Keratinocyte (primary cell): ENCODE measurements around the gene ZNF185. TPM values are rescaled to one million over a fixed set of nuclear protein-coding genes. Genes with fewer than 3 reads are reported as not detected.

Experiments
- DNase-seq: peaks from one replicate; pipeline ENCODE4 v3.0.0-alpha.2; 2011; ENCODE audit warnings: low read depth, missing footprints, low spot score
- FAIRE-seq: peaks from 2 replicates; lab custom pipeline; 2011; peaks lifted over from hg19 to GRCh38; lab: Jason Lieb, UNC
- H2AFZ ChIP-seq: 2 replicates; pipeline ENCODE4 v1.6.0; 2012; ENCODE audit warnings: low read length, control low read depth, inconsistent platforms; ENCODE audit not compliant: control insufficient read depth
- H3K27ac ChIP-seq: 2 replicates; pipeline ENCODE4 v1.5.1; 2011; ENCODE audit warnings: low read length; ENCODE audit not compliant: control insufficient read depth, insufficient read depth
- H3K27me3 ChIP-seq: 3 replicates; pipeline ENCODE4 v1.6.0; 2011; ENCODE audit warnings: low read length; ENCODE audit not compliant: control insufficient read depth, insufficient read depth; ENCODE audit errors: extremely low read depth
- H3K36me3 ChIP-seq, 2 experiments: 2 replicates in 1 of 2; 3 replicates in 1 of 2; pipeline ENCODE4 v1.5.1; 2011; ENCODE audit warnings: low read length in 2 of 2, mild to moderate bottlenecking in 1 of 2; ENCODE audit not compliant: control insufficient read depth in 2 of 2, insufficient read depth in 2 of 2; ENCODE audit errors: extremely low read depth in 1 of 2
- H3K4me1 ChIP-seq: 3 replicates; pipeline ENCODE4 v1.5.1; 2011; ENCODE audit warnings: low read length; ENCODE audit not compliant: control insufficient read depth, insufficient read depth; ENCODE audit errors: extremely low read depth
- H3K4me2 ChIP-seq: 3 replicates; pipeline ENCODE4 v1.6.0; 2011; ENCODE audit warnings: low read depth, low read length; ENCODE audit not compliant: control insufficient read depth, insufficient read depth; ENCODE audit errors: extremely low read depth
- H3K4me3 ChIP-seq, 3 experiments: fragments of 200-600 bp in 1 of 3; sonication (generic) in 1 of 3; 2 replicates in 2 of 3; 3 replicates in 1 of 3; pipeline ENCODE4 v1.5.1; 2011 to 2016; ENCODE audit warnings: low read length in 3 of 3, mild to moderate bottlenecking in 3 of 3, control low read depth in 2 of 3, inconsistent platforms in 1 of 3, low read depth in 1 of 3, mixed read lengths in 1 of 3, mixed run types in 1 of 3, moderate library complexity in 1 of 3; ENCODE audit not compliant: control insufficient read depth in 2 of 3, insufficient read depth in 2 of 3; ENCODE audit errors: extremely low read depth in 1 of 3
- H3K79me2 ChIP-seq: 2 replicates; pipeline ENCODE4 v1.6.0; 2012; ENCODE audit warnings: low read length; ENCODE audit not compliant: control insufficient read depth, insufficient read depth
- H3K9ac ChIP-seq: 3 replicates; pipeline ENCODE4 v1.6.0; 2011; ENCODE audit warnings: low read length; ENCODE audit not compliant: control insufficient read depth, insufficient read depth; ENCODE audit errors: extremely low read depth
- H3K9me1 ChIP-seq: 3 replicates; pipeline ENCODE4 v1.6.0; 2011; ENCODE audit warnings: low read length; ENCODE audit not compliant: control insufficient read depth, insufficient read depth; ENCODE audit errors: extremely low read depth
- H3K9me3 ChIP-seq: 2 replicates; pipeline ENCODE4 v1.5.1; 2012; ENCODE audit warnings: low read depth, low read length; ENCODE audit not compliant: control insufficient read depth
- H4K20me1 ChIP-seq: 3 replicates; pipeline ENCODE4 v1.6.0; 2011; ENCODE audit warnings: low read length; ENCODE audit not compliant: control insufficient read depth, insufficient read depth; ENCODE audit errors: extremely low read depth
- CTCF ChIP-seq, 3 experiments: IDR thresholded peaks in 1 of 3; conservative IDR thresholded peaks in 1 of 3; optimal IDR thresholded peaks in 1 of 3; 2 replicates in 2 of 3; 3 replicates in 1 of 3; pipeline versions ENCODE3 to v1.5.1; 2011; ENCODE audit warnings: low read length in 3 of 3, mild to moderate bottlenecking in 3 of 3, moderate library complexity in 2 of 3, control low read depth in 1 of 3, inconsistent platforms in 1 of 3; ENCODE audit not compliant: insufficient read depth in 2 of 3; ENCODE audit errors: extremely low read depth in 1 of 3
- EZH2 ChIP-seq: IDR thresholded peaks from one replicate; pipeline ENCODE4 v1.6.1; 2012; ENCODE audit warnings: inconsistent platforms, mild to moderate bottlenecking, low read length, moderate library complexity
- dilution Hi-C: fragments of 300-500 bp; cut with MboI; formaldehyde crosslinking; loops from one replicate; pipeline ENCODE4 v1.7.0; 2020; ENCODE audit warnings: low sequenced_read_pairs; ENCODE audit not compliant: extremely low pct_ligation_motif_present
- polyA plus RNA-seq, 5 experiments: library from polyadenylated mRNA; depleted of rRNA in 3 of 5; stranded (reverse) in 3 of 5; stranded (forward) in 1 of 5; unstranded in 1 of 5; fragments of >200 nt; gene quantifications; 1 replicate in 1 of 5; 2 replicates in 3 of 5; 3 replicates in 1 of 5; pipeline versions ENCODE4 v1.2.1 to v1.2.3, GENCODE V29; 2011 to 2012; ENCODE audit warnings: missing spikeins in 2 of 5, low read depth in 1 of 5, low replicate concordance in 1 of 5

The ZNF185 gene
- polyA plus RNA-seq, 1 donor (not counting 4 experiments of a cell fraction or from before 2014, with no cell fraction given) = 55.6 TPM

GRCh38 chrX:152913910-152914309 is 16.0 kb downstream of the ZNF185 start:
- Histone ChIP-seq H3K4me1 (no peaks in the 10 kb centered on the region), H3K9me3 (peaks cover 2% of the 10 kb centered on the region), H3K4me3 (no peak overlapping the region), H3K9ac (no peak overlapping the region), H3K27ac (no peak overlapping the region), H3K9me1 (no peaks in the 10 kb centered on the region), H3K36me3 (peaks cover 0 to 2% of the 10 kb centered on the region in 2 experiments), H4K20me1 (no peaks in the 10 kb centered on the region), H2AFZ (no peak overlapping the region), H3K4me2 (no peak overlapping the region), H3K79me2 (no peaks in the 10 kb centered on the region), H3K27me3 (no peaks in the 10 kb centered on the region)
- dilution Hi-C loops = no loop called here
- DNase-seq (no peak), FAIRE-seq (no peak)
- TF ChIP-seq CTCF (optimal IDR thresholded peaks at IDR 0.05 in 1 of 3, IDR thresholded peaks at IDR 0.05 in 1 of 3, conservative IDR thresholded peaks at IDR 0.05 in 1 of 3; ENCODE audit: extremely low read depth in 1 of 3, insufficient read depth in 2 of 3, low read length in 3 of 3) (no peak), EZH2 (no peak)

GRCh38 chrX:152915541-152916241 is 17.8 kb downstream of the ZNF185 start:
- FAIRE-seq (no peak), DNase-seq (no peak)
- H3K27ac ChIP-seq = no peak overlapping the region
- H3K4me3 ChIP-seq = no peak overlapping the region
- H3K36me3 ChIP-seq = peaks cover 2 to 3% of the 10 kb centered on the region in 2 experiments
- no peak overlapping the region for H3K9ac ChIP-seq
- H3K4me2 ChIP-seq = no peak overlapping the region
- H3K4me1 ChIP-seq = no peaks in the 10 kb centered on the region
- no peak overlapping the region for H2AFZ ChIP-seq
- dilution Hi-C loops = no loop called here
- no peaks in the 10 kb centered on the region for H3K27me3 ChIP-seq
- H3K79me2 ChIP-seq = no peaks in the 10 kb centered on the region
- no peaks in the 10 kb centered on the region for H4K20me1 ChIP-seq
- peaks cover under 1% of the 10 kb centered on the region for H3K9me3 ChIP-seq
- TF ChIP-seq EZH2 (no peak), CTCF (optimal IDR thresholded peaks at IDR 0.05 in 1 of 3, IDR thresholded peaks at IDR 0.05 in 1 of 3, conservative IDR thresholded peaks at IDR 0.05 in 1 of 3; ENCODE audit: extremely low read depth in 1 of 3, insufficient read depth in 2 of 3, low read length in 3 of 3) (peak in 2 of 3 experiments; percentile 47 to 55)
- no peaks in the 10 kb centered on the region for H3K9me1 ChIP-seq
